ENCODE results near the gene DOP1B. TPM values are rescaled to one million over a fixed set of nuclear protein-coding genes. Genes with fewer than 3 reads are reported as not detected.

The DOP1B gene
- total RNA-seq, 1 donor from 2014 or later, result 11.9 TPM

Other genes with a start within 250 kb of the DOP1B start
- gene SETD4, start 96.3 kb upstream of the DOP1B start, total RNA-seq, result 16.8 TPM
- 27.9 TPM for gene CBR1, start 86.8 kb upstream of the DOP1B start, total RNA-seq
- 2.4 TPM for gene CBR3, start 21.7 kb upstream of the DOP1B start, total RNA-seq
- gene MORC3, start 163.4 kb downstream of the DOP1B start, total RNA-seq, result 79.1 TPM
- 1.6 TPM for gene CHAF1B, start 228.6 kb downstream of the DOP1B start, total RNA-seq